Pulmonary artery endothelial cell (primary cell): ENCODE measurements around the gene CFD. TPM values are rescaled to one million over a fixed set of nuclear protein-coding genes. Genes with fewer than 3 reads are reported as not detected.
"Not testable (repeated sequence)": the region's sequence is repeated elsewhere in the genome, so short reads cannot be mapped to it uniquely, and the experiment has no call there.

Experiments
- DNase-seq: peaks from one replicate; pipeline ENCODE4 v3.0.0-alpha.2; 2011; ENCODE audit warnings: low read depth, low spot score
- total RNA-seq: library from RNA; depleted of rRNA; stranded (reverse); fragments of >200 nt; gene quantifications from 2 replicates; pipeline ENCODE4 v1.2.3, GENCODE V29; 2014

The CFD gene
- total RNA-seq, 1 donor from 2014 or later, result 3.6 TPM

DNA sequence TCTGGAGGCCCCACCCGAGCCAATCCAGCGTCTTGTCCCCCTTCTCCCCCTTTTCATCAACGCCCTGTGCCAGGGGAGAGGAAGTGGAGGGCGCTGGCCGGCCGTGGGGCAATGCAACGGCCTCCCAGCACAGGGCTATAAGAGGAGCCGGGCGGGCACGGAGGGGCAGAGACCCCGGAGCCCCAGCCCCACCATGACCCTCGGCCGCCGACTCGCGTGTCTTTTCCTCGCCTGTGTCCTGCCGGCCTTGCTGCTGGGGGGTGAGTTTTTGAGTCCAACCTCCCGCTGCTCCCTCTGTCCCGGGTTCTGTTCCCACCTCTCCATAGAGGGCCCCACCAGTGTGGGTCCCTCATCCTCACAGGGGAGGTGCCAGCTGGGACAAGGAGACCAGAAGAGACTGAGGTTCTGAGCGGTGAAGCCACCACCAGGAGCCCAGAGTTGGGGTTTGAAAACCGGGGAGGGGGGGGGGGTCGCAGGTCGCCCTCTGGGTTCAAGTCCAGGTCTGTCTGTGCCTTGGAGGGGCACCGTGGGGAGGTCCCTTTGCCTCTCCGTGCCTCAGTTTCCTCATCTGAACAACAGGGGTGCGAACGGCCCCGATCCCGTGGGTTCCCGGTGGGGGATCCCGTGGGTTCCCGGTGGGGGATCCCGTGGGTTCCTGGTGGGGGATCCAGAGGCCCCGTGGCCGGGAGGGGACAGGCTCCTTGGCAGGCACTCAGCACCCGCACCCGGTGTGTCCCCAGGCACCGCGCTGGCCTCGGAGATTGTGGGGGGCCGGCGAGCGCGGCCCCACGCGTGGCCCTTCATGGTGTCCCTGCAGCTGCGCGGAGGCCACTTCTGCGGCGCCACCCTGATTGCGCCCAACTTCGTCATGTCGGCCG, 7.1 kb upstream of the CFD start, which contains the start of gene ELANE:
TSS of gene ELANE (plus strand) at position 168 of the 878 bp plus-strand sequence. CDS start at position 194, 26 bp downstream.
- no peak for DNase-seq

DNA sequence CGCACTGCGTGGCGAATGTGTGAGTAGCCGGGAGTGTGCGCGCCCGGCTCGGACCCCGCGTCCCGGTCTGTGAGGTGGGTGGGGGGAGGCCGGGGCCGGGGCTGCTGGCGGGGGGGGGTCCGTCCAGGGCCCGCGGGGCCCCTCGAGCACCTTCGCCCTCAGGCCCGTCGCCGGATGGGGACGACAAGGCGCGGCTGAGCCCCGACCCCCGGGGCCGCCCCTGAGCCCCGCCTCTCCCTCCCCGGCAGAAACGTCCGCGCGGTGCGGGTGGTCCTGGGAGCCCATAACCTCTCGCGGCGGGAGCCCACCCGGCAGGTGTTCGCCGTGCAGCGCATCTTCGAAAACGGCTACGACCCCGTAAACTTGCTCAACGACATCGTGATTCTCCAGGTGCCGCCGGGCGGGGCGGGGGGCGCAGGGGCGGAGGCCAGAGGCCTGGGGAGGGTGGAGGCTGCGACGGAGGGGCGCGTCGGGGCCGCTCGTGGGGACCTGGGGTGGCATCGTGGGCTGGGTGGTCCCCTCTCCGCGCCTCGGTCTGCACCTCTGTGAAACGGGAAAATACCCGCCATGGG, 6.4 kb upstream of the CFD start:
- no peak for DNase-seq

DNA sequence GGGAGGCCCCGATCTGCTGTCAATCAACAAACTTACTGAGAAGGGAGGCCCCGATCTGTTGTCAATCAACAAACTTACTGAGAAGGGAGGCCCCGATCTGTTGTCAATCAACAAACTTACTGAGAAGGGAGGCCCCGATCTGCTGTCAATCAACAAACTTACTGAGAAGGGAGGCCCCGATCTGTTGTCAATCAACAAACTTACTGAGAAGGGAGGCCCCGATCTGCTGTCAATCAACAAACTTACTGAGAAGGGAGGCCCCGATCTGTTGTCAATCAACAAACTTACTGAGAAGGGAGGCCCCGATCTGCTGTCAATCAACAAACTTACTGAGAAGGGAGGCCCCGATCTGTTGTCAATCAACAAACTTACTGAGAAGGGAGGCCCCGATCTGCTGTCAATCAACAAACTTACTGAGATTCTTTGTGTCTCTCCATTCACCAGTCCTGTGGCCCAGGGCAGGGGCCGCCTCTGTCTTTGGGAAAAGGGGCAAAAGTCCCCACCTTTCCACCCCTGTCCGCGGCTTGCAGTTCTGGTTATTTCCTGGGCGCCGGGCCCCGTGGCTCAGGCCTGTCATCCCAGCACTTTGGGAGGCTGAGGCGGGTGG, 5.7 kb upstream of the CFD start:
- DNase-seq, result not testable (repeated sequence)

DNA sequence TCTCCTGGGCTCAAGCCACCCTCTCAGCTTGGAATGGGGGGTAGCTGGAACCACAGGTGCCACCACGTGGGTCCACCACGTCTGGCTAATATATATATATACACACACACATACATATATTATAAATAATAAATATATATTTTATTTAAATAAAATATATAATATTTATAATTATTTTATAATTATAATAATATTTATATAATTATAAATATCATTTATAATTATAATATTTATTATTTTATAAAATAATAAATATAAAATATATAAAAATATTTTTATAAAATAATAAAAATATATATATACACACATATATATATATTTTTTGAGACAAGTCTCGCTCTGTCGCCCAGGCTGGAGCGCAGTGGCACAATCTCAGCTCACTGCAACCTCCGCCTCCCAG, 4.9 kb upstream of the CFD start:
- DNase-seq, result no peak

DNA sequence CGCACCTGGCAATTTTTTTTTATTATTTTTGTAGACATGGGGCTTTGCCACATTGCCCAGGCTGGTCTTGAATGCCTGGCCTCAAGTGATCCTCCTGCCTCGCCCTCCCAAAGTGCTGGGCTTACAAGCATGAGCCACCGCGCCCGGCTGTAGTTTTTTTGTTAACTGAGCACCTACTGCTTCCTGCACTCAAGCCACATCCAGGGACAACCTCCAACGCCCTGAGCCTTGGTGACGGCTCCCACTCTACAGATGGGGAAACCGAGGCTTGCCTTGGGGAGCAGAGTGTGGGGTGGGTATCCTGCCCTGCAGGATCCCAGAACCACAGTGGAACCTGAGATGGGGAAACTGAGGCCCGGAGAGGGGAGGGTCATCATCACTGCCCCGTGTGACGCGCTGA, 4.3 kb upstream of the CFD start:
- no peak for DNase-seq

DNA sequence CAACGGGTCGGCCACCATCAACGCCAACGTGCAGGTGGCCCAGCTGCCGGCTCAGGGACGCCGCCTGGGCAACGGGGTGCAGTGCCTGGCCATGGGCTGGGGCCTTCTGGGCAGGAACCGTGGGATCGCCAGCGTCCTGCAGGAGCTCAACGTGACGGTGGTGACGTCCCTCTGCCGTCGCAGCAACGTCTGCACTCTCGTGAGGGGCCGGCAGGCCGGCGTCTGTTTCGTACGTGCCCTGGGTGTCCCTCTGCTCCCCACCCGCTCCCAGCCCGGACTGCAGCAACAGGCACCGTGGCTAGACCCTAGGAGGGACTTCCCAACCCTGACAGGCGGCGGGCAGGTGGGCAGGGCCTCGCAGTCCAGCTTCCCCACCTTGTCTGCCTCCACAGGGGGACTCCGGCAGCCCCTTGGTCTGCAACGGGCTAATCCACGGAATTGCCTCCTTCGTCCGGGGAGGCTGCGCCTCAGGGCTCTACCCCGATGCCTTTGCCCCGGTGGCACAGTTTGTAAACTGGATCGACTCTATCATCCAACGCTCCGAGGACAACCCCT, 3.8 kb upstream of the CFD start:
- no peak for DNase-seq

DNA sequence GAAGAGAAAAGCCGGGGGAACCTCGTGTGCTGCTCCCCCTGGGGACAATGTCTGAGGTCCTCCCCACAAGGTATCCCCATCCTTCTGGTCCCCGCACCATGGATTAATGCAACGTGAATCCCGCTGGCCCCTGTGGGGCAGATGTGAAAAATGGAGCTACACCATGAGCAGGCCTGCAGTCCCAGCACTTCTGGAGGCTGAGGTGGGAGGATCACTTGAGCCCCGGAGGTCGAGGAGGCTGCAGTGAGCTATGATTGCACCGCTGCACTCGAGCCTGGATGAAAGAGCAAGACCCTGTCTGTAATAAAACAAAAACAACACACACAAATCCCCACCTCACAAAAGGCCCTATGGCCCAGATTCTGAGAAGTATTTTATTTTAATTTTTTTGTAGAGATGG, 1.2 kb upstream of the CFD start:
- no peak for DNase-seq

DNA sequence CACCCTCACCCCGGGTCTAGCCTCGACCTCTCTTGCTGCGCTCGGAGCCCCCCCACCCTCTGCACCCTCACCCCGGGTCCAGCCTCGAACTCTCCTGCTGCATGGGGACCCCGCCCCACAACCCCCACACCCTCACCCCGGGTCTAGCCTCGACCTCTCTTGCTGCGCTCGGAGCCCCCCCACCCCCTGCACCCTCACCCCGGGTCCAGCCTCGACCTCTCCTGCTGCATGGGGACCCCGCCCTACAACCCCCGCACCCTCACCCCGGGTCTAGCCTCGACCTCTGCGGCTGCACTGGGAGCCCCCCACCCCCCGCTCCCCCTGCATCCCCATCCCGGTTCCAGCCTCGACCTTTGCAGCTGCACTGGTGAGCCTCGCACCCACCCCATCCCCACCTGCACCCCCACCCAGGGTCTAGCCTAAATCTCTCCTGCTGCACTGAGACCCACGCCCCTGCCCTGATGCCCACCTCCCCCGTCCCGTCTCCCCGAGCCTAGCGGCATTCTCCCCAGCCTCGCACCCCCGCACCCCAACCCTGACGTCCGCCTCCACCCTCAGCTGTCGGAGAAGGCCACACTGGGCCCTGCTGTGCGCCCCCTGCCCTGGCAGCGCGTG, 1.8 kb downstream of the CFD start:
- no peak for DNase-seq

DNA sequence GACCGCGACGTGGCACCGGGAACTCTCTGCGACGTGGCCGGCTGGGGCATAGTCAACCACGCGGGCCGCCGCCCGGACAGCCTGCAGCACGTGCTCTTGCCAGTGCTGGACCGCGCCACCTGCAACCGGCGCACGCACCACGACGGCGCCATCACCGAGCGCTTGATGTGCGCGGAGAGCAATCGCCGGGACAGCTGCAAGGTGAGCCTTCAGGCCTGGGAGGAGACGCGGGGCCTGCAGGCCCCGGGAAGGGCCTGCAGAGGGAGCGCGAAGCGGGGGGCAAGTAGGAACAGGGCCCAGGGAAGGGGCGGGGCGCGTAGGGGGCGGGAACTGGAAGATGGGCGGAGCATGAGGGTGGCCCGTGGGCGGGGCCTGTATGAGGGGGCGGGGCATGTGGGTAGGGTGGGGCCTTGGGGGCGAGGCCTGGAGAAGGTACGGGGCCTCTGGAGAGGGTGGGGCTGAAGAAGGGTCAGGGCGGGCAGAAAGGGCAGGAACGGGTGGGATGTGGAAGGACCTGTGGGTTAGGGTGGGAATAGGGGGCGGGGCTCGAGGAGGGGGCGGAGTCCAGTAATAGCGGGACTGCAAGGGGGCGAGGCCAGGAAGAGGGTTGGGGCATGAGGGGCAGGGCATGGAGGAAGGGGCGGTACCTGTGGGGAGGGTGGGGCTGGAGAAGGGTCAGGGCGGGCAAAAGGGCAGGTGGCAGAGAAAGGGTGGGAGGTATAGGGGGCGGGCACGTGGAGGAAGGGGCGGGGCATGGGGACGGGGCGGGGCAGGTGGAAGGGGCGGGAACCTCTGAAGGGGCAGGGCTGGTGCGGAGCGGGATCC, 2.5 kb downstream of the CFD start:
- no peak for DNase-seq

DNA sequence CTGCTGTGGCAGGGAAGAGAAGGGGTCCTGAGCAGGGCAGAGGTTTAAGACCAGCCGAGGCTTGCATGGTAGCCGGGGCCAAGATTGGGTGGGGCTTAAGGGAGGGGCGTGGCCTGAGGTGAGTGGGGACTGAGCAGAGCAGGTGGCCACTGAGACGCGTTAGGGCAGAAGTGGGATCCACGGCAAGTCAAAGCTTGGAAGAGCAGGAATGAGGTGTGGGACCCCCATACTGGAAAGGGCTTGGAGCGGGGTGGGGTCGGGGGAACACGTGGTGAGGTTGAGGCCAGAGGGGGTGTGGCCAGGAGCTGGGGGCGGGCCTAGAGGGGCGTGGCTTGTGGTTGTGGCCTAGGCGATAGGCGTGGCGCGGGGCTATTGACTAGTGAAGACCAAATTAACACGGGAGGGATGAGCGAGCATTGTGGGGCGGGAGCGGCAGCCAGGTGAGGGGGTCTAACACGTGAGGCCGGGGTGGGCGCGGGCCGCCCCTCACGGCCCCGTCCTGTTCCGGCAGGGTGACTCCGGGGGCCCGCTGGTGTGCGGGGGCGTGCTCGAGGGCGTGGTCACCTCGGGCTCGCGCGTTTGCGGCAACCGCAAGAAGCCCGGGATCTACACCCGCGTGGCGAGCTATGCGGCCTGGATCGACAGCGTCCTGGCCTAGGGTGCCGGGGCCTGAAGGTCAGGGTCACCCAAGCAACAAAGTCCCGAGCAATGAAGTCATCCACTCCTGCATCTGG, 3.3 kb downstream of the CFD start:
- no peak for DNase-seq

DNA sequence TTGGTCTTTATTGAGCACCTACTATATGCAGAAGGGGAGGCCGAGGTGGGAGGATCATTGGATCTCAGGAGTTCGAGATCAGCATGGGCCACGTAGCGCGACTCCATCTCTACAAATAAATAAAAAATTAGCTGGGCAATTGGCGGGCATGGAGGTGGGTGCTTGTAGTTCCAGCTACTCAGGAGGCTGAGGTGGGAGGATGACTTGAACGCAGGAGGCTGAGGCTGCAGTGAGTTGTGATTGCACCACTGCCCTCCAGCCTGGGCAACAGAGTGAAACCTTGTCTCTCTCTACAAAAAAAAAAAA, 3.8 kb downstream of the CFD start:
- DNase-seq, result no peak

DNA sequence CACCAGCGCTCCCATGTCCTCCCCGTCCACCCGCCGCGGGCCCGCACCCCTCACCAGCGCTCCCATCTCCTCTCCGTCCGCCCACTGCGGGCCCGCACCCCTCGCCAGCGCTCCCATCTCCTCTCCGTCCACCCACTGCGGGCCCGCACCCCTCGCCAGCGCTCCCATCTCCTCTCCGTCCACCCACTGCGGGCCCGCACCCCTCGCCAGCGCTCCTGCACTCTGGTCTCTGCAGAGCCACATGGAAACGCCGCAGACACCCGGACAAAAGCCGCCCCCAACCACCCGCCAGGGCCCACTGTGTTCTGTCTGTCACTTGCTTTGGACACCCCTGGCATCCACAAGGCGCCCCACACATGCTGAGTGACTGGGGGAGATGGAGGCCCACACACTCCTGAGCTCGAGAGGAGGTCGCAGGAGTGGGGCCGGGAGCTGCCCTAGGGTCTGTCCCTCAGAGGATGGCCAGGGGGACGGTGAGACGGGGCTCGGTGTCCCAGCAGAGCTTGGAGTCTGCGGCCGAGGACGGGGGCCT, 7.4 kb downstream of the CFD start:
- DNase-seq, result no peak

DNA sequence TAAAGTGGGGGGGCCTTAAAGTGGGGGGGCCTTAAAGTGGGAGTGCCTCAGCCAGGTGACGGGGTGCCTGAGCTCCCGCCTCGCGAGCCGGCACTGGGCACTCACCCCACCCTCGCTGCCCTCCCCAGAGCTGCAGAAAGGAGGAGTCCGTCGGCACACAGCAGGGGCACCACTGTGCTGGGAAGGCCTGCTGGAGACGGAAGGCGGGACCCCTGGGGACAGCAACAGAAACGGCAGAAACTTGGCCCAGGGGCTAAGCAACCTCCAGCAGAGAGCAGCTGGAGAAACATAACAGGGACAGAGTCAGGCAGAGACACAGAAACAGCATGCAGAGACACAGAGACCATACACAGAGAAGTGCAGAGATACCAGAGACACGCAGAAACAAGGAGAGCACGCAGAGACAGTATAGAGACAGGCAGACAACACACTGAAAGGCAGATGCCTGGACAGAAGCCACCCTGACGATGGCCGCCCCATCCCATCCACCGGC, 7.9 kb downstream of the CFD start:
- DNase-seq, result no peak

DNA sequence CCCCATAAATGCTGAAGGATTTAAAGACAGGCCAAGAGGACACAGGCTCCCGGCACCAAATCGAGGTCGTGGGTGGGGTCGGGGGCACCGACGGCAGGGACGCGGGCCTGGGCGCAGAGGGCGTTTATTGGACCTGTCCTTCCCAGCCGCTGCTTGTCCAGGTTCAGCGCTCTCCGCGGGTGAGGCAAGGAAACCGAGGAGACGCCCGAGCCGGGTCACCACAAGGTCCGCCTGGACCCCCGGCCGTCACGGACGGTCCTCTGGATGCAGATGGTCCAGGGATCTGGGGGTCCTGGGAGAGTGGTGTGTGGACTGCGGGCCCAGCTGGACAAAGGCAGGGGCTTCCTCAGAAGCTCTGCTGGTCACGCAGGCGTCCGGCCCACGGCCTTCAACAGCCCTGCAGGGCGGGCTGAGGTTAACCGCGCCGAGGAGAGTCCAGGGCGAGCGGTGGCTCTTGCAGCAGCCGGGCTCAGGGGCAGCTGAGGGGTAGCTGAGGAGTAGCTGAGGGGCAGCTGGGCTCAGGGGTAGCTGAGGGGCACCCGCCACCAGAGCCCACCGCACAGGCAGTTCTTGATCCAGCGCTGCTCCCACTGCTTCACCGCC, 8.5 kb downstream of the CFD start:
- DNase-seq, result no peak

DNA sequence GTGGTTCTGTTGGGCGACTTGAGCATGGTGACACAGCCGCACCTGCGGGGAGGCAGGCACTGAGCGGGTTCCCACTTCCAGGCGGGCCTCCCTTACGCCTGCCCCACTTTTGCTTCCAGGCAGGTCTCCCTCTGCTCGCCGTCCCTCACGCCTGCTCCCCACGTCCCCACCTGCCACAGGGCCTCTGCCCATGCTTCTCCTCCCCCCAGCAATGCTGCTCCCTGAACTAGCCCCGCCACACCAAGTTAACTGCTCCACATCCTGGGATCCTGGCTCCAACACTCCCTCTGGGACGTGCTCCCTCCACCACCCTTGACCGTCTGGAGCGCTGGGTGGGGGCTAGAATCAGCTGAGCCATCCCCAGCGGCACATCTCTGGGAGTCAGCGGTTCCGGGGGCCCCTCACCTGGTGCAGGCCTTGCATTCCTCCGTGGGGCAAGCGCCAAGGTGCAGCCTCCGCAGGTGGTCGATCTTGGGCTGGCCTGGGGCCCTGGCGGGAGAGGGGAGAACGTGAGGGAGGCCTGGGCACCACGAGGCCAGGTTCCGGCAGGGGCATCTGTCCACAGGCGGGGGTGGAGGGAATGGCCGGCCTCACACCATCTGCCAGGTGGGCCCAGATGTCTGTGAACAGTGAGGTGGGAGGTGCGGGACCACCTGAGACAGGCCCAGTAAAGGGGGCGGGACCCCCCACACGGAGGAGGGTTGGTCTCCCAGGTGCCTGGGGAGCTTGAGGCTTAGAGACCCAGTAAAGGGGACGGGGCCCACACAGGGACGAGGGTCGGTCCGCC, 9.2 kb downstream of the CFD start:
- DNase-seq, result no peak

DNA sequence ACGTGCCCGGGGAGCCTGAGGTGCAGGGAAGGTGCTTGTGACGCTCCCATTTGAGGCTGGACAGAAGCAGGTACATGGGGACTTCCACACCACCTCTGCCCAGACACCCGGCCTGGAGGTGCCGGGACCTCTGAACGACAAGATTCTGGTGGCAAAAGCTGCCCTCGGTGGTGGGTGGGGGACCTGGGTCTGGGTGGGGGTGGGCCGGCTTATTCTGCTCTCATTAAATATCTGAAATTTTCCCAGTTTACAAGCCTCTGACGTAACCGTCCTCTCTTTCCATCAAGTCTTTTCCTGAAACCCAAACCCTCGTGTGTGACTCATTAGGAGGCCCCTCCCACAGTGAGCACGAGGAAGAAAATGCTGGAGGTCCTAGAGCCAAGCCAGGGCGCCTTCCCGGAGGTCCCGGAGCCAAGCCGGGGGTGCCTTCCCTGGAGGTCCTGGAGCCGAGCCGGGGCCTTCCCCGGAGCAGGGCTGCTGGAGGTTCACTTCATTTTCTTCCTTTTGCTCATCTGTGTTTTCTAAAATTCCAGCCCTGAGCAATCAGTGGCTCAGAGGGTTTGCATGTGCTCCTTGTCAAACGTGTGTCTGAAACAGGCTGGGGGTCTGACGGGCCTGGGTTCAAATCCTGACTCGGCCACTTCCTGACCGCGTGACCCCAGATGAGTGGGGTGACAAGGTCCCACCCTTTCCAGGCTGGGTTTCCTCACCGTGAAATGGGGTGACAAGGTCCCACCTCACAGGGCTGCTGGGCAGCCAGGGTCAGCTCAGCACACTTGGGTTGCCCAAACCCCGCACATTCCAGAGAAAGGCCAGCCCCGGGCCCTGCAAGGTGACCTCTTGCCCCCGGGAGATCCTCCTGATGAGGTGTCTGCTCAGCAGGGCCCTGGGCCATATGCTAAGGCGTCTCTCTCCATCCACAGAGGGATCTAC, 10.0 kb downstream of the CFD start:
- peak; percentile 71 for DNase-seq

DNA sequence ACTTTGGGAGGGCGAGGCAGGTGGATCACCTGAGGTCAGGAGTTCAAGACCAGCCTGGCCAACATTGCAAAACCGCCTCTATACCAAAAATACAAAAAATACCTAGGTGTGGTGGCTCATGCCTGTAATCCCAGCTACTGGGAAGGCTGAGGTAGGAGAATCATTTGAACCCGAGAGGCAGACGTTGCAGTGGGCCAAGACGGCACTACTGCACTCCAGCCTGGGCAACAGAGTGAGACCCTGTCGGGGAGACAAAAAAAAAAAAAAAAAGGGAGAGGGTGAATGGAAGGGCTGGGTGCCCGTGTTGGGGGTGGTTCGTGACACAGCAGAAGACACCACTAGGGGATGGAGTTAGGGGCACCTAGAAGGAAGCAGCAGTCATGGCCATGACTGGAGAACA, 10.8 kb downstream of the CFD start:
- DNase-seq, result no peak

DNA sequence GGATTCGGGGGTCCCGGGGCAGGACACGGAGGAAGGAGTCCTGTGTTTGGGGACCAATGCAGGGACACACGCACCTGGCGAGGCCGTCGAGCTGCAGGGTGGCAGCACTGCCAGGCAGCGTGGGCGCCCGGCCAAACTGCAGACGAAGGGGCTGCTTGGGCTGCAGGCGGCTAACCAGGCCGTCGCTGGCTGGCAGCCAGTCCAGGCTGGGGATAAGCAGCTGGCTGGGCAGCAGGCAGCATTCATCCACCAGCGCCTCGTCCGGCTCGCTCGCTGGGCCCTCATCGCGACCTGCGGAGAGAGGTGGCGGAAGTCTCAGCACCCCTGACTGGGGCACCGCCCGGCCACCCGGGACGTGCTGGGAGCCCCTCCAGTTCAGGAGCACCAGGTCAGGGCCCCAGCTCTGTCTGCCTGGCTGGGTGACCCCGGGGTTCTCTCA, 11.5 kb downstream of the CFD start:
- DNase-seq, result no peak
